Measurements from ENCODE around the gene PTPA. TPM values are rescaled to one million over a fixed set of nuclear protein-coding genes. Genes with fewer than 3 reads are reported as not detected.
"Not testable (repeated sequence)": the region's sequence is repeated elsewhere in the genome, so short reads cannot be mapped to it uniquely, and the experiment has no call there.

Gene PTPA
- total RNA-seq, 1 experiment from 2014 or later, result 76.2 TPM

- peaks cover 12% of the 10 kb centered on the region for H3K36me3 Mint-ChIP-seq (ENCODE audit: insufficient read depth, unreplicated experiment)
Observed at GRCh38 chr9:129122133-129122532, 10.9 kb downstream of the PTPA start.

GRCh38 chr9:129122976-129123375 is 11.8 kb downstream of the PTPA start:
- H3K36me3 Mint-ChIP-seq (ENCODE audit: insufficient read depth, unreplicated experiment), result peaks cover 12% of the 10 kb centered on the region
- H3K27me3 Mint-ChIP-seq (ENCODE audit: unreplicated experiment); H3K4me1 Mint-ChIP-seq (ENCODE audit: low read depth, unreplicated experiment); H3K9me3 Mint-ChIP-seq (ENCODE audit: low read depth, unreplicated experiment); intact Hi-C loops (cut with micrococcal nuclease; ENCODE audit: unreplicated experiment); H3K4me3 Mint-ChIP-seq (ENCODE audit: low read depth, unreplicated experiment); DNase-seq; BruUV-seq (replicated peaks); H3K27ac Mint-ChIP-seq (ENCODE audit: unreplicated experiment): not testable (repeated sequence)
- CTCF ChIA-PET, result interaction anchor here (0.6 kb wide), 1 partner anchor 500 kb away, joined by 3 read pairs; no protein-coding TSS in a partner anchor

More at GRCh38 chr9:129122133-129122532, 10.9 kb downstream of the PTPA start:
- no peak overlapping the region for H3K4me3 Mint-ChIP-seq (ENCODE audit: low read depth, unreplicated experiment)
- CTCF ChIA-PET, result no interaction called here
- no peaks in the 10 kb centered on the region for H3K4me1 Mint-ChIP-seq (ENCODE audit: low read depth, unreplicated experiment)
- no TSS peak for BruUV-seq (replicated peaks)
- intact Hi-C loops (cut with micrococcal nuclease; ENCODE audit: unreplicated experiment), result no loop called here
- DNase-seq, result no peak
- H3K27ac Mint-ChIP-seq (ENCODE audit: unreplicated experiment), result no peak overlapping the region
- no peaks in the 10 kb centered on the region for H3K27me3 Mint-ChIP-seq (ENCODE audit: unreplicated experiment)
- TF ChIP-seq, protein P1, sequence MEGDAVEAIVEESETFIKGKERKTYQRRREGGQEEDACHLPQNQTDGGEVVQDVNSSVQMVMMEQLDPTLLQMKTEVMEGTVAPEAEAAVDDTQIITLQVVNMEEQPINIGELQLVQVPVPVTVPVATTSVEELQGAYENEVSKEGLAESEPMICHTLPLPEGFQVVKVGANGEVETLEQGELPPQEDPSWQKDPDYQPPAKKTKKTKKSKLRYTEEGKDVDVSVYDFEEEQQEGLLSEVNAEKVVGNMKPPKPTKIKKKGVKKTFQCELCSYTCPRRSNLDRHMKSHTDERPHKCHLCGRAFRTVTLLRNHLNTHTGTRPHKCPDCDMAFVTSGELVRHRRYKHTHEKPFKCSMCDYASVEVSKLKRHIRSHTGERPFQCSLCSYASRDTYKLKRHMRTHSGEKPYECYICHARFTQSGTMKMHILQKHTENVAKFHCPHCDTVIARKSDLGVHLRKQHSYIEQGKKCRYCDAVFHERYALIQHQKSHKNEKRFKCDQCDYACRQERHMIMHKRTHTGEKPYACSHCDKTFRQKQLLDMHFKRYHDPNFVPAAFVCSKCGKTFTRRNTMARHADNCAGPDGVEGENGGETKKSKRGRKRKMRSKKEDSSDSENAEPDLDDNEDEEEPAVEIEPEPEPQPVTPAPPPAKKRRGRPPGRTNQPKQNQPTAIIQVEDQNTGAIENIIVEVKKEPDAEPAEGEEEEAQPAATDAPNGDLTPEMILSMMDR (IDR thresholded peaks at IDR 0.05; ENCODE audit: unreplicated experiment), result no peak
- no peaks in the 10 kb centered on the region for H3K9me3 Mint-ChIP-seq (ENCODE audit: low read depth, unreplicated experiment)

DNA sequence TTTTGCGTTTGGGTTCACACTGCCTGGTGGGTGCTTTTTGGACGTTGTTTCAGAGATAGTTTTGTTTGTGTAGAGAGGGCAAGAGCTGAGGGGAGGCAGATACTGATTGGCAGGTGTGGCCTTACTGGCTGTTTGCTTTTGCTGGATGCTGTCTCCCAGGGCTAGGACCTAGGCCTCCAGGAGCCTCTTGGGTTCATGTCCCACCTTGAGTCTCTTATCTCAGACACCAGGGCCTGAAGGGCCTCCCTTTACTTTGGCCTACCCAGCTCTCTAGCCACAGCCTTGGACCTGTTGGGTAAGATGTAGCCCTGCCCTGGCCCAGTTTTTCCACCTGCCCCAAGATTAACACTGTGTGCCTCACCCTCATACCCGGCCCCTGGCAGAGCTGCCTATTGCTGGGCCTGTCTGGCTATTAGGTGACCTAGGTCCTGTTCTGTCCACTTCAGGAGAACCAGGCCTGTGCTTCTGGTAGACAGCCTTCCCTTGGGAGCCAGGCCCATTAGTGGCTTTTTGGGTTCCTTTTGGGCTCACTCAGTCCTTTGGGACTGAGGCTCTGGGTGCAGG is 13.4 kb downstream of the PTPA start:
- DNase-seq, result no peak
- CTCF ChIA-PET, result interaction anchor here (0.5 kb wide), 1 partner anchor 95 kb away, joined by 3 read pairs; no protein-coding TSS in a partner anchor
- H3K4me3 Mint-ChIP-seq (ENCODE audit: low read depth, unreplicated experiment), result no peak overlapping the region
- TF ChIP-seq, protein P1 (IDR thresholded peaks at IDR 0.05; ENCODE audit: unreplicated experiment), result no peak
- no peaks in the 10 kb centered on the region for H3K4me1 Mint-ChIP-seq (ENCODE audit: low read depth, unreplicated experiment)
- intact Hi-C loops (cut with micrococcal nuclease; ENCODE audit: unreplicated experiment), result no loop called here
- H3K27me3 Mint-ChIP-seq (ENCODE audit: unreplicated experiment), result no peaks in the 10 kb centered on the region
- no TSS peak for BruUV-seq (replicated peaks)
- no peaks in the 10 kb centered on the region for H3K9me3 Mint-ChIP-seq (ENCODE audit: low read depth, unreplicated experiment)
- H3K27ac Mint-ChIP-seq (ENCODE audit: unreplicated experiment), result no peak overlapping the region
- peaks cover 17% of the 10 kb centered on the region for H3K36me3 Mint-ChIP-seq (ENCODE audit: insufficient read depth, unreplicated experiment)

GRCh38 chr9:129125478-129125877 is 14.3 kb downstream of the PTPA start:
- no peaks in the 10 kb centered on the region for H3K9me3 Mint-ChIP-seq (ENCODE audit: low read depth, unreplicated experiment)
- H3K27me3 Mint-ChIP-seq (ENCODE audit: unreplicated experiment), result no peaks in the 10 kb centered on the region
- H3K27ac Mint-ChIP-seq (ENCODE audit: unreplicated experiment), result no peak overlapping the region
- CTCF ChIA-PET, result interaction anchor here (0.6 kb wide), 1 partner anchor 499 kb away, joined by 4 read pairs; no protein-coding TSS in a partner anchor
- no peaks in the 10 kb centered on the region for H3K4me1 Mint-ChIP-seq (ENCODE audit: low read depth, unreplicated experiment)
- intact Hi-C loops (cut with micrococcal nuclease; ENCODE audit: unreplicated experiment), result no loop called here
- TF ChIP-seq, protein P1 (IDR thresholded peaks at IDR 0.05; ENCODE audit: unreplicated experiment), result no peak
- peaks cover 17% of the 10 kb centered on the region for H3K36me3 Mint-ChIP-seq (ENCODE audit: insufficient read depth, unreplicated experiment)
- H3K4me3 Mint-ChIP-seq (ENCODE audit: low read depth, unreplicated experiment), result no peak overlapping the region
- BruUV-seq (replicated peaks), result no TSS peak
- no peak for DNase-seq

Measured in Calu3 (cell line).